Loucy (cell line): ENCODE measurements around the gene EPN2.

Experiments
- CTCF ChIP-seq: fragments of 200-600 bp; sonication (generic); conservative IDR thresholded peaks from 2 replicates; pipeline ENCODE4 v1.5.1; 2014; ENCODE audit warnings: mild to moderate bottlenecking, antibody characterized with exemption, low read length
- EZH2phosphoT487 ChIP-seq: fragments of 200-600 bp; IDR thresholded peaks from 2 replicates; pipeline ENCODE4 v1.6.1; 2018; ENCODE audit warnings: antibody characterized with exemption, mild to moderate bottlenecking, moderate library complexity, borderline replicate concordance

GRCh38 chr17:19343671-19344151 lies 106.5 kb downstream of the EPN2 start:
- TF ChIP-seq CTCF (no peak), EZH2phosphoT487 (no peak)
